IPS-11a (cell line): ENCODE results near the gene ALK.

ENCODE experiments used
- H3K4me3 ChIP-seq: one replicate; pipeline ENCODE4 v1.5.1; 2013; ENCODE audit warnings: low read depth, low read length, control low read depth

ALK gene

GRCh38 chr2:29186817-29187216 is 734.6 kb downstream of the ALK start:
- H3K4me3 ChIP-seq, result no peak overlapping the region

GRCh38 chr2:29184531-29184930 is 736.9 kb downstream of the ALK start:
- H3K4me3 ChIP-seq, result no peak overlapping the region

GRCh38 chr2:29182920-29183319 is 738.5 kb downstream of the ALK start:
- H3K4me3 ChIP-seq, result no peak overlapping the region

- H3K4me3 ChIP-seq, result no peak overlapping the region
These were observed 739.1 kb downstream of the ALK start for GRCh38 chr2:29182334-29182733.

- no peak overlapping the region for H3K4me3 ChIP-seq
These were observed 746.0 kb downstream of the ALK start for GRCh38 chr2:29175338-29175737.

GRCh38 chr2:29174937-29175336 is 746.4 kb downstream of the ALK start:
- no peak overlapping the region for H3K4me3 ChIP-seq

GRCh38 chr2:29166242-29167039 is 754.9 kb downstream of the ALK start:
- no peak overlapping the region for H3K4me3 ChIP-seq

GRCh38 chr2:29165362-29166241 is 755.8 kb downstream of the ALK start:
- H3K4me3 ChIP-seq, result no peak overlapping the region

- no peak overlapping the region for H3K4me3 ChIP-seq
These were observed 757.1 kb downstream of the ALK start for GRCh38 chr2:29164091-29164846.

GRCh38 chr2:29162204-29162928 is 759.0 kb downstream of the ALK start:
- no peak overlapping the region for H3K4me3 ChIP-seq

- H3K4me3 ChIP-seq, result no peak overlapping the region
These were observed 761.2 kb downstream of the ALK start for GRCh38 chr2:29160184-29160583.

GRCh38 chr2:29159125-29159524 is 762.3 kb downstream of the ALK start:
- H3K4me3 ChIP-seq, result no peak overlapping the region

- H3K4me3 ChIP-seq, result no peak overlapping the region
These were observed 764.3 kb downstream of the ALK start for GRCh38 chr2:29157131-29157530.

- no peak overlapping the region for H3K4me3 ChIP-seq
These were observed 765.8 kb downstream of the ALK start for GRCh38 chr2:29155578-29155977.

- H3K4me3 ChIP-seq, result no peak overlapping the region
These were observed 766.8 kb downstream of the ALK start for GRCh38 chr2:29154610-29155009.

- no peak overlapping the region for H3K4me3 ChIP-seq
These were observed 773.4 kb downstream of the ALK start for GRCh38 chr2:29147963-29148362.

- H3K4me3 ChIP-seq, result no peak overlapping the region
These were observed 775.2 kb downstream of the ALK start for GRCh38 chr2:29146197-29146596.

GRCh38 chr2:29143657-29144056 is 777.7 kb downstream of the ALK start:
- H3K4me3 ChIP-seq, result no peak overlapping the region
